Left lung (tissue), 10 donors: ENCODE data around the gene BNIP5. TPM values are rescaled to one million over a fixed set of nuclear protein-coding genes. Genes with fewer than 3 reads are reported as not detected.

ENCODE experiments used
- ATAC-seq: fragments of 200-7000 bp; cut with Tn5 transposase; one replicate; pipeline ENCODE4 v1.9.1; 2020; ENCODE audit warnings: moderate library complexity
- DNase-seq, 4 donors: peaks; one replicate each; pipeline ENCODE4 v3.0.0-alpha.2; 2013 to 2020
- H3K27ac ChIP-seq, 2 donors: fragments of 200-600 bp; sonication (generic) in 1 of 2; one replicate each; pipeline versions ENCODE4 v1.5.0 to v1.8.0; 2020 to 2021
- H3K27me3 ChIP-seq, 2 donors: fragments of 200-600 bp; sonication (generic) in 1 of 2; one replicate each; pipeline versions ENCODE4 v1.5.0 to v1.8.0; 2020 to 2021
- H3K36me3 ChIP-seq, 2 donors: fragments of 200-600 bp; sonication (generic) in 1 of 2; one replicate each; pipeline versions ENCODE4 v1.5.0 to v1.8.0; 2020 to 2021
- H3K4me1 ChIP-seq, 2 donors: fragments of 200-600 bp; one replicate each; pipeline ENCODE4 v1.8.0; 2021
- H3K4me3 ChIP-seq, 2 donors: fragments of 200-600 bp; sonication (generic) in 1 of 2; one replicate each; pipeline versions ENCODE4 v1.5.0 to v1.8.0; 2020 to 2021; ENCODE audit warnings: mild to moderate bottlenecking in 1 of 2
- H3K9me3 ChIP-seq, 2 donors: fragments of 200-600 bp; sonication (generic) in 1 of 2; one replicate each; pipeline versions ENCODE4 v1.5.0 to v1.8.0; 2020 to 2021
- CTCF ChIP-seq, 2 donors: fragments of 200-600 bp; sonication (generic) in 1 of 2; IDR thresholded peaks; one replicate each; pipeline versions ENCODE4 v1.5.0 to v1.8.0; 2021; ENCODE audit warnings: antibody characterized with exemption in 2 of 2
- intact Hi-C, 2 donors: fragments of 100-400 bp; cut with DNase I; formaldehyde crosslinking; loops; one replicate each; pipeline versions ENCODE4 v1.11.2 to v1.14.2; 2022
- polyA plus RNA-seq, 6 donors: library from polyadenylated mRNA; unstranded; fragments of 120-200 nt; gene quantifications; one replicate each; pipeline ENCODE4 v1.2.1, GENCODE V29; 2013; ENCODE audit not compliant: insufficient read length in 6 of 6
- total RNA-seq, 2 donors: library from RNA; stranded (reverse); fragmentation: NEBNext Ultra II Directional; extraction: Animal tissue kit (Norgen Biotek cat#: 25700); gene quantifications; one replicate each; pipeline ENCODE4 v1.2.1, GENCODE V29; 2021
- donor health status: DM: no; HTN: yes; CAD: no.
- donor health status: DM: no; HTN: no; CAD: no.

BNIP5 gene
- total and polyA plus RNA-seq, 8 donors, result 0.26 TPM; not detected in 7

- Histone ChIP-seq H3K4me1 (peaks cover 0 to 6% of the 10 kb centered on the region in 2 donors), H3K27ac (no peak overlapping the region), H3K9me3 (no peaks in the 10 kb centered on the region), H3K36me3 (no peaks in the 10 kb centered on the region), H3K4me3 (no peak overlapping the region), H3K27me3 (peaks cover 12 to 40% of the 10 kb centered on the region in 2 donors)
- DNase-seq, result peak in 1 of 4 donors; percentile 71
- no peak for ATAC-seq
- intact Hi-C loops, result no loop called here
- no peak for TF ChIP-seq CTCF (IDR thresholded peaks at IDR 0.05)
These were observed 51.5 kb downstream of the BNIP5 start for GRCh38 chr6:36285187-36285671.

GRCh38 chr6:36284359-36284758, 52.3 kb downstream of the BNIP5 start:
- no peaks in the 10 kb centered on the region for H3K4me1 ChIP-seq

GRCh38 chr6:36283608-36284007, 53.1 kb downstream of the BNIP5 start:
- Histone ChIP-seq H3K27ac (no peak overlapping the region), H3K4me1 (no peaks in the 10 kb centered on the region), H3K4me3 (no peak overlapping the region), H3K9me3 (no peaks in the 10 kb centered on the region), H3K36me3 (no peaks in the 10 kb centered on the region), H3K27me3 (peaks cover 12 to 40% of the 10 kb centered on the region in 2 donors)
- intact Hi-C loops, result no loop called here
- no peak for TF ChIP-seq CTCF (IDR thresholded peaks at IDR 0.05)
- no peak for DNase-seq
- ATAC-seq, result no peak

More at GRCh38 chr6:36284359-36284758, 52.3 kb downstream of the BNIP5 start:
- Histone ChIP-seq H3K27me3 (peaks cover 12 to 40% of the 10 kb centered on the region in 2 donors), H3K36me3 (no peaks in the 10 kb centered on the region), H3K9me3 (no peaks in the 10 kb centered on the region), H3K4me3 (no peak overlapping the region), H3K27ac (no peak overlapping the region)
- ATAC-seq (no peak), DNase-seq (no peak)
- no peak for TF ChIP-seq CTCF (IDR thresholded peaks at IDR 0.05)
- intact Hi-C loops, result no loop called here

DNA sequence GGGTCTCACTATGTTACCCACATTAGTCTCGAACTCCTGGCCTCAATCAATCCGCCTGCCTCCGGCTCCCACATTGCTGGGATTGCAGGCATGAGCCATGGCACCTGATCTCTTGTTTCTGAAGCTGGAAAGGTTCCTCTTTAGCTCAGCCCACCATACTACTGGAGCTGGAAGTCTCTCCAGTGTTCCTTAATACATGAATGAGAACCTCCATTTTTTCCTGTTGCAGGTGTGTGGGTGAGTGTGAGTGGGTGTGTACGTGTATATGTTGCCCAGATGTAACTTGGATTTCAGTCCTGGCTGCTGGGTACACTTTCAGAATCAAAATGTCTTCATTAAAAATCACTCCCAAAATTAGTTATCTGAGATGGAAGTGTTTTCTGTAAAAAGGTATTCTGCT, 55.7 kb downstream of the BNIP5 start:
- H3K9me3 ChIP-seq, result no peaks in the 10 kb centered on the region
- H3K27me3 ChIP-seq, result peaks cover 12 to 27% of the 10 kb centered on the region in 2 donors
- H3K4me3 ChIP-seq, result no peak overlapping the region
- no peak for TF ChIP-seq CTCF (IDR thresholded peaks at IDR 0.05)
- DNase-seq (no peak), ATAC-seq (no peak)
- intact Hi-C loops, result no loop called here
- no peaks in the 10 kb centered on the region for H3K4me1 ChIP-seq
- H3K36me3 ChIP-seq, result no peaks in the 10 kb centered on the region
- H3K27ac ChIP-seq, result no peak overlapping the region

- Histone ChIP-seq H3K36me3 (no peaks in the 10 kb centered on the region), H3K27ac (no peak overlapping the region), H3K4me3 (no peak overlapping the region), H3K4me1 (no peaks in the 10 kb centered on the region), H3K27me3 (peaks cover 10 to 21% of the 10 kb centered on the region in 2 donors), H3K9me3 (no peaks in the 10 kb centered on the region)
- TF ChIP-seq CTCF (IDR thresholded peaks at IDR 0.05), result no peak
- ATAC-seq (no peak), DNase-seq (no peak)
- intact Hi-C loops, result no loop called here
These were observed 56.2 kb downstream of the BNIP5 start for GRCh38 chr6:36280467-36280866.
